GM19351 (cell line): Measurements from ENCODE around the gene TAS1R2.

Experiments used
- ATAC-seq: cut with Tn5 transposase; IDR thresholded peaks from one replicate; pipeline ENCODE4 v1.9.1; 2021; ENCODE audit warnings: mild to moderate bottlenecking, moderate library complexity; ENCODE audit not compliant: unreplicated experiment

TAS1R2 gene

DNA sequence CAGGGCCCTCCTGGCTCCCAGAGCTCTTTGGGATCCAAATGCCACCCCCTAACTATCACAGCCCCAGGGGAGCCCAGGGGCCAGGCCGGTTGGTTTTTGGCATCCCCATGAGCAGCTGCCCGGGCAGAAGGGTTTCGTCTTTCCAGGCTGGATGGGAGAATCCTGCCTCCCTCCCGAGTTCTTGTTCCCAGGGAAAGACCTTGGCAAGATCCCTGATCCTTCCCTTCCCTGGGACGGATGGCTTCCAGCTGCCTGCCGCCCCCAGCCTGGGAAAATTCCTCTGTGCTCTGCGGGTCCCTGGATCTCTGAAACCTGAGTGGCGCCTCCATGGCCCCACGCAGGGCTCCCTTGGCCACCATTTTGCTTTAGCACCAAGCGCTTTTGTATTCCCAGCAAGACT is 55.6 kb downstream of the TAS1R2 start:
- ATAC-seq = no peak

DNA sequence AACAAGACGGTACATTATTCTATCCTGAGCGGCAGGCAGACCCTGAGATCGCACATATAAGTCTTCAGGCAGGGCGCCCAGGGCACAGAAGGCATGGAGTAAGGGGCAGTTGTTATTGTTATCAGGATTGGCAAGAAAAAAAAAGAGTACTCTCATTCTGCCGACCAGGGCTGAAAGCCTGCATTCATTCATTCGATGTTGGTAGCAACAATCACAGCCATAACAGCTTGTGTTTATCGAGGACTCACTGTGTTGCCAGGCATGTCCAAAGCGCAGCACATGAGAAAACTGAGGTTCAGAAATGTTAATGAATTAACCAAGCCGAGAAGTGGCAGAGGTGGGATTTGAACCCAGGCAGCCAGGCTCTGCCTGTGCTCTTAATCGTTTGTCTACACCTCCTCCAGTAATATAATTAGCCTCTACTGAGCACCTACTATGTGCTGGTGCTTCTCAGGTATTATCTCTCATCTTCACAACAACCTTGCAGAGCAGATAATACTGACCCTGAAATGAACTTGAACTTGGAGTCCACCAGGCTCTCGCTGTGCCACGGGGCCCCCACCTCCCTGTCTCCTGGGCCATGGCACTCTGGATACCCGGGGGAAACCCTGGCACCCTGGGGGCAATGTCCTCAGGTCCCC is 56.2 kb downstream of the TAS1R2 start:
- ATAC-seq = no peak

DNA sequence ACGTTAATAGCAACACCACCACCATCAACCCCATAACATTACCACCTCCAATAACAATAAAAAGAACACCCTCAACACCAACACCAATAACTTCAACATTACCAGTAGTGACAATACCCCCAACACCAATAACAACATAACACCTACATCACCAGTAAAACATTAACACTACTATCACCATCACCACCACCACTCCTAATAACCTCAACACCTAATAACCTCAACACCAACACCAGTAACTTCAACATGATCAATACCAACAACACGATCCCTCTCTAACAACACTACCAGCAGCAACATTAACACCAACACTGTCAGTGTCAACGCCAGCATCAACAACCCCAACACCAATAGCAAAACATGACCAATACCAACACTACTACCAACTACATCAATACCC is 57.2 kb downstream of the TAS1R2 start:
- no peak for ATAC-seq

DNA sequence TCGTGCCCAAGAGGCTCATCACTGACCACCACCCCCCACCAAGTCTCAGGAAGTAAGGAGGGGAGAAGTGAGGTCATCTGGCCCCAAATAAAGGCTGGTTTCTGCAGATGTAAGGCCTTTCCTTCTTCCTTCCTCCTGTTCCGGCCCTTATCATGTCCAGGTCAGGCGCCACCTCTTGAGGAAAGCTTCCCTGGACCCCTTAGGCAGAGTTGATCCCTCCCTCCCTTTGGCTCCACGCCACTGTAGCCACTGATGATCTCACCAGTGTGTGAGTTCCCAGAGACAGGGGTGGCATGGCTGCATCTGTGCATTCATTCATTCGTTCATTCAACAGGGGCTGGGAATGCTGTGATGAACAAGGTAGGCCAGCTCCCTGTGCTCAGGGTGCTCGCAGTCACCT is 59.2 kb downstream of the TAS1R2 start:
- ATAC-seq = no peak

DNA sequence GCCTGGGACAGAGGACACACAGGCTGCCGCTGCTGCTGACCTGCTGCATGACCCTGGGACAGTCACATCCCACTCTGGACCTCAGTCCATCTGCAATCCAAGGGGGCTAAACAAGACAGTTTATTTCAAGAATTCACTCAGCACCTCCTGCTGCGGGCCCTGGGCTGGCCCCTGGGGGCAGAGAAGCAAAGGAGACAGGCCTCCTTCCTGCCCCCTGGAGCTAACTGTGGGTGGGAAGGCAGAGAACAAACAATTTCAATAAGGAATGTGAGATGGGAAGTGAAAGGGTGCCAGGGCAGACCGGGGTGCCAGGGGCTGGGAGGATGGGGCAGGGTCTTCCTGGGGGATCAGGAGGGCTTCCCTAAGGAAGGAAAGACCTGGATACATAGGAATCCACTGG is 60.0 kb downstream of the TAS1R2 start:
- ATAC-seq = no peak

DNA sequence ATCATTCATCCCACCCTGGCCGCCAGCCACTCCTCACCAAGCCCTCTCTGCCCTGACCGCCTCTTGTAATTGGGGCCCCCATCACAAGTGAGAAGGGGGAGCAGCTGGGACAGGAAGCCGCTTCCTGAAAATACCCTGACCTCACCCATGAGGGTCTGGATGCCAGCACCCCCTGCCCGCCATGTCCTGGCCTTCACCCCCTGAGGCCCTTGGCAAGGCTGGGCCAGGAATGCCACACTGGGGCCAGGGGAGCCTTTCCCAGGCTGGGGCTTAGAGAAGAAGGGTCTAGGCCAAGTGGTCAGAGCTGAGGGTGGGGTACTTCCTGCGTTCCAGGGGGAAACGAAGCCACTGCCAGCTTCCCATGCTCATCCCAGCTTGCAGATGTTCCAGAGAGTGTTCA is 60.5 kb downstream of the TAS1R2 start:
- ATAC-seq = no peak

DNA sequence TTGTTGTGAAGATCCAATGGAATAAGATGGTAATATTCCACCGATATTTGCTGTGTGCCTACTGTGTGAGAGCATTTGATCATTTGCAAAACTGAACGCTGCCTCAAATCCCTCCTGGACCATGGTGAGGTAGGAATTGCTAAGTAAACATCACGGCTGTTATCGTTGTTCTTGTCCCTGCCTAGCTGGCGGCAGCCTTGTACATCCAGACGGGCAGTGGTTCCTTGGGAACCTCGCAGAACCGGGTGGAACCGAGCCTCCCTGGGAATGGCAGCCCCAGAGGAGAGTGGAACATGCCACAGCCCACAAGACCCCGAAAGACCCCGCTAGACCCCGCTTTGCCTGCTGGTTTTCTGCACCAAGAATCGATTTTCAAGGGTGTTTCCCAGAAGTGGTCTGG is 60.9 kb downstream of the TAS1R2 start:
- no peak for ATAC-seq

DNA sequence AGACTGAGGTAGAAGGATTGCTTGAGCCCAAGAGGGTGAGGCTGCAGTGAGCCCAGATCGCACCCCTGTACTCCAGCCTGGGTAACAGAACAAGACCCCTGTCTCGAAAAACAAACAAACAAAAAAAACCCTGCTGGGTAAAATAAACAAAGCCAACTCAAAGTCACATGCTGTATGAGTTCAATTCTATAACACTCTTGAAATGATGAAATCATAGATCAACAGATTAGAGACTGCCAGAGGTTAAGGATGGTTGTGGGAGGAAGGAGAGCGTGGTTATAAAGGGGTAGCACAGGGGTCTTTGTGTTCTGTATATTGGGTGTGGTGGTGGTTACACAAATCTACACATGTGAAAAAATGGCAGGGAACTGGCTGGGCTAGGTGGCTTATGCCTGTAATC is 62.5 kb downstream of the TAS1R2 start:
- no peak for ATAC-seq

DNA sequence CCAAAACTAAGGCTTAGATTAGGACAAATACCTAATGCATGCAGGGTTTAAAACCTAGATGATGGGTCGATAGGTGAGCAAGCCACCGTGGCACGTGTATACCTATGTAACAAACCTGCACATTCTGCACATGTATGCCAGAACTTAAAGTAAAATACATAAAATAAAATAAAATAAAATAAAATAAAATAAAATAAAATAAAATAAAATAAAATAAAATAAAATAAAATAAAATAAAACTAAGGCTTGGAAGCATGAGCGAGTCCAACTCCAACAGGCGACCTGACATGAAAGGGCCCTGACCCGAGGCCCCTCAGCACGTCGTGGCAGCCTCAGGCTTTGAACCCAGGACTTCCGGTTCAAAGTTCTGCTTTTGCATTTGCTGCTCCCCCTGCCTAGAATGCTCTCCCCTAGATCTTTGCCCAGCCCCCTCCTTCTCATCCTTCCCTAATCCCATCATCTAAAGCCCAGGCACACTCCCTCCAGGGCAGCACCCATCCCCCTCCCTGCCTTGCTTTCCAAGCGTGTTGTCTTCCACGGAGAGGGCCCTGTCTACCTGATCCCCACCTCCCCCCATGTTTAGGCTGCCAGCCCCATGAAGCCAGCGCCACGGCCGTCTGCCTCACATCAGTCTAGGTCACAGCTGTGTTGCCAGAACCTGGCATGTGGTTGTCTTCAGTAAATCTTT is 64.3 kb downstream of the TAS1R2 start:
- no peak for ATAC-seq

DNA sequence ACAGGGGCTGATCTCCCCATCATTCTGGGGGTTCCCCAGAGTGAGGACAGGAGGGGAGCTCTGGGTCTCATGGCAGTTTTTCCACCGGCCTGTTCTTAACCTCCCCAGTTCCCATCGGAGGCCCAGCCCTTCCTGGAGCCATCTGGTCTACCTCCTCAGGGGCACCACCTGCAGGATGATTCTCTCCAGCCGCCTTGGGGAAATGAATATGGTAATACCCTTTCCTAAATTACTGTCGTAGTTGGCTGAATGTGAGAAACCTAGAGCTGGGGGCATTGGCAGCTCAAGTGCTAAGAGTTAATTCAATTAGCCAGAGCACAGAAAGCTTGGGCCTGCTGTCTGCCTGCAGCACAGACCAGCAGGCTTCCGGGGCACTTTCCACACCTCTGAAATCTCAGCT is 64.9 kb downstream of the TAS1R2 start:
- no peak for ATAC-seq

DNA sequence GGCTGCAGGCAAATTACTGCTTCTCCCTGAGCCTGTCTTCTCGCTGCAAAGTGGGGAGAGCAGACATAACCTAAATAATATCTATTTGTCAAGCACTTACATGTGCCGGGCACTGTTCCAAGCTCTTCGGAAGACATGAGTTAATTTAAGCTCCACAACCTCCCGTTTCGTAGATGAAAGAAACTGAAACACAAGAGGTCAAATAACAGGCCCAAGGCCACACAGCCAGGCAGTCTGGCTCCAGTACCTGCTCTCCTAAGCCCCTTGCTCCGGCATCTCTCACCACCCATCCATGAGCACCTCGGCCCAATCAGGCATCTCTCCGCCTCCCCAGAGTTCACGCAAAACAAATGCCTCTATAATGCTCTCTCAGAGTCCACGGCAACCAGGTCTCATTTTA is 65.4 kb downstream of the TAS1R2 start:
- no peak for ATAC-seq

DNA sequence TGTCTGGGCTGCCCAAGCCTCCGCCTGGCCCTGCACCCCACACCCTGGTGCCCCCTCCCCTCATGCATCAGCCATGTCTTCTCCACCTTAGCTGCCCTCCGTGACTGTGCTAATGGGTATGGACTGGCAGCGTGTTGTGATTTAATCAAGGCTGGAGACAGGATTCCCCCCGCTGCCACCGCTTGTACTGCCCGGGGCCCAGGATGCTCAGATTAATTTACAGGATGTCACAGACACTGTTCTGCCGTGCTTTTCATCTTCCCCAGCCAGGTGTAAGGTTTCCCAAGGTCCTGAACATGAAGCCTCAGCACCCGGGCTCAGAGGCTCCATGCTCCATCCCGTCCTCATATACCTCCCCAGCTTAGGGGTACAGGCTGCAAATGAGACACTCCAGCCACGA is 66.3 kb downstream of the TAS1R2 start:
- no peak for ATAC-seq

DNA sequence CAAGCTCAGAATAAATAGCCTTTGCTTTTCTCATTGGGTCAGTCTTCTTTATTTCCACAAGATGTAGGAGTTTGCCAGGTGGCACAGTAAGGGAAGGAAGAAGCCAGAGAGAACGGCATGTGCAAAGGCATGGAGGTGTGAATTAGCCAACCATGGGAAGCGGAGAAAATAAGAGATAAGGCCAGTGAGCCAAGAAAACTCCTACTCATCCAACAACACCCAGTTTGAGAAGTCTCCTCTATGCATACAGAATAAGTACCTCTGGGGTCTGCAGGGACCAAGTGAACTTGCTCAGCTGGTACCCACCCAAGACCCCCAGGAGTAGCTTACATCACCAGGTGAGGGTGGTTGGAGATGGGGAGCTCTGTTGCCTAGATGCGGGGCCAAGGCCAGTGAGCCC is 66.7 kb downstream of the TAS1R2 start:
- ATAC-seq = no peak
